Neuronal stem cell (in vitro differentiated cells): Measurements from ENCODE around the gene AK1.

Source experiments
- DNase-seq: peaks from one replicate; pipeline ENCODE4 v3.0.0-alpha.2; 2013; ENCODE audit warnings: low spot score
- H2AFZ ChIP-seq: one replicate; pipeline ENCODE4 v1.6.1; 2013; ENCODE audit warnings: mild to moderate bottlenecking, low read length, inconsistent platforms
- H2AK5ac ChIP-seq: 2 replicates; pipeline ENCODE4 v1.6.1; 2013; ENCODE audit warnings: low read depth, mild to moderate bottlenecking, inconsistent platforms, low read length, moderate library complexity, mixed read lengths
- H2BK120ac ChIP-seq: 2 replicates; pipeline ENCODE4 v1.6.1; 2013; ENCODE audit warnings: low read depth, mild to moderate bottlenecking, inconsistent platforms, low read length, moderate library complexity, mixed read lengths
- H2BK12ac ChIP-seq: one replicate; pipeline ENCODE4 v1.6.1; 2013; ENCODE audit warnings: low read length, inconsistent platforms
- H2BK15ac ChIP-seq: 2 replicates; pipeline ENCODE4 v1.6.1; 2013; ENCODE audit warnings: mild to moderate bottlenecking, low read length, inconsistent platforms, mixed read lengths
- H2BK5ac ChIP-seq: one replicate; pipeline ENCODE4 v1.6.1; 2013; ENCODE audit warnings: inconsistent platforms, mild to moderate bottlenecking, low read length, moderate library complexity
- H3K14ac ChIP-seq: one replicate; pipeline ENCODE4 v1.6.1; 2013; ENCODE audit warnings: low read length, inconsistent platforms
- H3K18ac ChIP-seq: 2 replicates; pipeline ENCODE4 v1.6.1; 2013; ENCODE audit warnings: low read length, inconsistent platforms
- H3K23ac ChIP-seq: 2 replicates; pipeline ENCODE4 v1.6.1; 2013; ENCODE audit warnings: low read depth, mild to moderate bottlenecking, mixed read lengths, low read length, inconsistent platforms; ENCODE audit not compliant: poor library complexity
- H3K27ac ChIP-seq: replicated peaks from 3 replicates; pipeline ENCODE4 v1.5.1; 2013; ENCODE audit warnings: low read length, inconsistent platforms
- H3K27me3 ChIP-seq, 3 experiments: 2 replicates each; pipeline ENCODE4 v1.6.1; 2013; ENCODE audit warnings: low read length in 3 of 3, mild to moderate bottlenecking in 2 of 3, inconsistent platforms in 1 of 3, low read depth in 1 of 3, mixed read lengths in 1 of 3, moderate library complexity in 1 of 3; ENCODE audit not compliant: control insufficient read depth in 3 of 3, insufficient read depth in 3 of 3
- H3K36me3 ChIP-seq, 2 donors: replicated peaks in 1 of 2; 2 replicates each; pipeline ENCODE4 v1.6.1; 2013; ENCODE audit warnings: low read length in 2 of 2; ENCODE audit not compliant: control insufficient read depth in 2 of 2, insufficient read depth in 2 of 2
- H3K4ac ChIP-seq: 2 replicates; pipeline ENCODE4 v1.6.1; 2013; ENCODE audit warnings: inconsistent platforms, mild to moderate bottlenecking, low read length, moderate library complexity
- H3K4me1 ChIP-seq, 2 donors: 1 replicate in 1 of 2; 2 replicates in 1 of 2; pipeline ENCODE4 v1.6.1; 2013; ENCODE audit warnings: low read length in 2 of 2, low read depth in 1 of 2; ENCODE audit not compliant: control insufficient read depth in 2 of 2, insufficient read depth in 1 of 2
- H3K4me2 ChIP-seq: one replicate; pipeline ENCODE4 v1.6.1; 2013; ENCODE audit warnings: mild to moderate bottlenecking, low read length, inconsistent platforms; ENCODE audit not compliant: insufficient read depth, poor library complexity, severe bottlenecking
- H3K4me3 ChIP-seq, 2 donors: 2 replicates each; pipeline ENCODE4 v1.5.1; 2013; ENCODE audit warnings: low read length in 2 of 2, mild to moderate bottlenecking in 2 of 2, inconsistent platforms in 1 of 2, moderate library complexity in 1 of 2
- H3K79me1 ChIP-seq: one replicate; pipeline ENCODE4 v1.6.1; 2013; ENCODE audit warnings: low read depth, mild to moderate bottlenecking, inconsistent platforms, low read length, moderate library complexity
- H3K9ac ChIP-seq: one replicate; pipeline ENCODE4 v1.6.1; 2013; ENCODE audit warnings: mild to moderate bottlenecking, low read depth, low read length, inconsistent platforms; ENCODE audit not compliant: poor library complexity
- H3K9me3 ChIP-seq, 2 donors: replicated peaks in 1 of 2; 2 replicates each; pipeline versions ENCODE3 to v1.6.1; 2013; ENCODE audit warnings: low read length in 2 of 2, mild to moderate bottlenecking in 2 of 2, inconsistent platforms in 1 of 2, low read depth in 1 of 2, mixed read lengths in 1 of 2, moderate library complexity in 1 of 2; ENCODE audit not compliant: control insufficient read depth in 2 of 2, insufficient read depth in 1 of 2
- H4K8ac ChIP-seq: one replicate; pipeline ENCODE4 v1.6.1; 2013; ENCODE audit warnings: low read depth, mild to moderate bottlenecking, inconsistent platforms, low read length, moderate library complexity
- H4K91ac ChIP-seq: one replicate; pipeline ENCODE4 v1.6.1; 2013; ENCODE audit warnings: low read length, low read depth, mild to moderate bottlenecking, inconsistent platforms; ENCODE audit not compliant: poor library complexity
- WGBS, 2 donors: extraction: QIAGEN DNeasy Blood & Tissue Kit; methylation state at CpG; one replicate each; pipeline ENCODE4 v1.1.7; 2013; ENCODE audit warnings: missing lambda C conversion rate in 2 of 2, mixed read lengths in 1 of 2; ENCODE audit not compliant: insufficient read length in 2 of 2, insufficient replicate concordance in 1 of 2; ENCODE audit errors: extremely low coverage in 2 of 2; 5-methylcytosine and 5-hydroxymethylcytosine counted together

The AK1 gene

DNA sequence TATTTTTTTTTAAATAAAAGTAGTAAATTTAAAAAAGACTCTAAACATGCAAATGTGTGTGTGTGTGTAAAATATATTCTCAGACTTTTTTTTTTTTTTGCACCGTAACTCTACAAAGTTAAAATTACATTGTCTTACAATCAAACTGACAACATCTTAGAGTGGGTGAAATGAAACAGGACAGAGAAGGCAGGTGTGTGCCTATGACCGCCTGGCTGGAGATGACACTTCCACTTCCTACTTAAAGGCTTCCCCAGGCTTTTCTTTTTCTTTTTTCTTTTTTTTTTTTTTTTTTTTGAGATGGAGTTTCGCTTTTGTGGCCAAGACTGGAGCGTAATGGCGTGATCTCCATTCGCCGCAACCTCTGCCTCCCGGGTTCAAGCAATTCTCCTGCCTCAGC is 2.7 kb upstream of the AK1 start:
- Histone ChIP-seq H2AK5ac (no peak overlapping the region), H3K27ac (no peak overlapping the region), H4K8ac (no peak overlapping the region), H4K91ac (no peak overlapping the region), H2AFZ (no peak overlapping the region), H3K79me1 (peaks cover 5% of the 10 kb centered on the region), H2BK15ac (no peak overlapping the region), H2BK12ac (no peak overlapping the region), H3K14ac (no peak overlapping the region), H3K18ac (no peak overlapping the region), H3K36me3 (no peaks in the 10 kb centered on the region), H2BK120ac (no peak overlapping the region), H3K27me3 (no peaks in the 10 kb centered on the region), H3K4me3 (no peak overlapping the region), H3K4ac (no peak overlapping the region), H2BK5ac (no peak overlapping the region), H3K9ac (no peak overlapping the region), H3K4me2 (no peak overlapping the region), H3K9me3 (no peaks in the 10 kb centered on the region), H3K23ac (no peak overlapping the region), H3K4me1 (peaks cover 12 to 22% of the 10 kb centered on the region in 2 donors)
- no CpG with 5 or more reads among the region's 8 CpGs for WGBS, 2 donors
- no peak for DNase-seq

DNA sequence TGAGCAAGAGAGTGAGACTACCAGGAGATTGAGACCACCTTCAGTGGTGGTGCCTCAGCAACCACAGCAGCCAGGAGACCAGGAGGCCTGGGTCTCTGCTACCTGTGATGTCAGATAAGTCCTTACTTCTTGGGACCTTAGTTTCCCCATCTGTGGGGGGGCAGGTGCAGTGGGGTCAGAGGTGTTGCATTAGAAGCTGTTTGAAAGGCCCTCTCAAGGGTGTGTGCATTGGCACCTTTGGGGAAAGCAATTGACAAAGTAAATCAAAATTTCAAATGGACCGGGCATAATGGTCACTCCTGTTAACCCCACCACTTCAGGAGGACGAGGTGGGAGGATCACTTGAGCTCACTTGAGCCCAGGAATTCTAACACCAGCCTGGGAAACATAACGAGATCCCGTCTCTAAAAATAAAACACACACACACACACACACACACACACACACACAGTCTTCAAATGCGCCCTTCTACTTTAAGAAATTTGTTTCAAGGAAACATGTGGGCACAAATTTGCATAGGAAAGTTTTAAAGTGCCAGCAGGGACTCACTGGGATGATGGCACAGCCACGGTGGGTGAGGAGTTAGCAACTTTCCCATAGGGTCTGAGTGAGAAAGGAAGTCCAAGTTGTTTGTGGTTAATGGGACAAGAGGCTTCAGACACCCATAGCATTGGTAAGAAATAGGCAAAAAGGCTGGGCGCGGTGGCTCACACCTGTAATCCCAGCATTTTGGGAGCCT is 1.3 kb upstream of the AK1 start:
- Histone ChIP-seq H3K27ac (no peak overlapping the region), H2AFZ (no peak overlapping the region), H3K27me3 (no peaks in the 10 kb centered on the region), H3K23ac (no peak overlapping the region), H3K9ac (no peak overlapping the region), H3K4ac (no peak overlapping the region), H3K4me2 (no peak overlapping the region), H3K9me3 (no peaks in the 10 kb centered on the region), H4K8ac (no peak overlapping the region), H3K4me1 (peaks cover 12 to 35% of the 10 kb centered on the region in 2 donors), H3K4me3 (no peak overlapping the region), H2BK5ac (no peak overlapping the region), H2AK5ac (no peak overlapping the region), H2BK120ac (no peak overlapping the region), H3K36me3 (no peaks in the 10 kb centered on the region), H3K18ac (no peak overlapping the region), H2BK12ac (no peak overlapping the region), H4K91ac (no peak overlapping the region), H3K79me1 (peaks cover 5% of the 10 kb centered on the region), H2BK15ac (no peak overlapping the region), H3K14ac (no peak overlapping the region)
- no peak for DNase-seq
- no CpG with 5 or more reads among the region's 8 CpGs for WGBS, 2 donors

DNA sequence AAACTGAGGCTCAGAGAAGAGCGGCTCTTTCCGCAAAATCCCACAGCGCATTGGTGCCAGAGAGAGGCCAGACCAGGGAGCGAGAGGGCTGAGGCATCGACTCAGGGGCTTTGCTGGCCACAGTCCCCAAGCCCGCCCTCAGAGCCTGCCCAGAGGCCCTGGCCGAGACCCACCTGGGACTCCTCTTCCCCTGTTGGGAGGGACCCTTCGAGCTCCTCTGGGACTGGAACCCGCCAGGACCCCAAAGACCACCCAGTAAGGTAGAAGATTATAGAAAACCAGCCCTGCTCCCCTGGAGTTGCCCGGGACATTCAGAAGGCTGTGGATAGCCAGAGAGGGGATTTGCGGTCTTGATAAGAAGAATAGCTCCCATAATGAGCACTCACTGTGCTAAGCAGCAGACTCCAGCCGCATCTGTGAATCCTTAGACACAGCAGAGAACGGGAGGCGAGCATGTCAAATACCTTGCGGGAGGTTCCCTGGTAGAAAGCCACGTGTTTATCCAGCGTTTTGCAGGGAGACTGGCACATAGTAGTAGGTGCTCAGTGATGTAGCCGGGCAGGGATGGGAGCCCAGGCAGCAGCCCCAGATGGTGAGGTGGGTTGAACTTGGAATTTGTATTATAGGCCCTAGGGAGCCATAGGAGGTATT is 651 bp upstream of the AK1 start:
- no peak overlapping the region for H2BK5ac ChIP-seq
- no peak overlapping the region for H3K4ac ChIP-seq
- no peak overlapping the region for H2BK15ac ChIP-seq
- no CpG with 5 or more reads among the region's 18 CpGs for WGBS, 2 donors
- H2BK120ac ChIP-seq: peak overlapping the region; percentile 29
- peak overlapping the region; percentile 83 for H3K9ac ChIP-seq
- H3K27me3 ChIP-seq: no peaks in the 10 kb centered on the region
- H4K91ac ChIP-seq: no peak overlapping the region
- H3K27ac ChIP-seq: no peak overlapping the region
- peak overlapping the region; percentile 76 for H3K4me2 ChIP-seq
- no peak overlapping the region for H3K23ac ChIP-seq
- no peaks in the 10 kb centered on the region for H3K9me3 ChIP-seq
- H3K4me3 ChIP-seq: peak overlapping the region; percentile 50 to 76
- H3K14ac ChIP-seq: no peak overlapping the region
- peak overlapping the region; percentile 68 for H3K18ac ChIP-seq
- H2AFZ ChIP-seq: peak overlapping the region; percentile 96
- peaks cover 15 to 41% of the 10 kb centered on the region in 2 donors for H3K4me1 ChIP-seq
- no peak overlapping the region for H4K8ac ChIP-seq
- no peak overlapping the region for H2BK12ac ChIP-seq
- H3K36me3 ChIP-seq: no peaks in the 10 kb centered on the region
- DNase-seq: peak; percentile 46
- no peak overlapping the region for H2AK5ac ChIP-seq
- peaks cover 5% of the 10 kb centered on the region for H3K79me1 ChIP-seq

DNA sequence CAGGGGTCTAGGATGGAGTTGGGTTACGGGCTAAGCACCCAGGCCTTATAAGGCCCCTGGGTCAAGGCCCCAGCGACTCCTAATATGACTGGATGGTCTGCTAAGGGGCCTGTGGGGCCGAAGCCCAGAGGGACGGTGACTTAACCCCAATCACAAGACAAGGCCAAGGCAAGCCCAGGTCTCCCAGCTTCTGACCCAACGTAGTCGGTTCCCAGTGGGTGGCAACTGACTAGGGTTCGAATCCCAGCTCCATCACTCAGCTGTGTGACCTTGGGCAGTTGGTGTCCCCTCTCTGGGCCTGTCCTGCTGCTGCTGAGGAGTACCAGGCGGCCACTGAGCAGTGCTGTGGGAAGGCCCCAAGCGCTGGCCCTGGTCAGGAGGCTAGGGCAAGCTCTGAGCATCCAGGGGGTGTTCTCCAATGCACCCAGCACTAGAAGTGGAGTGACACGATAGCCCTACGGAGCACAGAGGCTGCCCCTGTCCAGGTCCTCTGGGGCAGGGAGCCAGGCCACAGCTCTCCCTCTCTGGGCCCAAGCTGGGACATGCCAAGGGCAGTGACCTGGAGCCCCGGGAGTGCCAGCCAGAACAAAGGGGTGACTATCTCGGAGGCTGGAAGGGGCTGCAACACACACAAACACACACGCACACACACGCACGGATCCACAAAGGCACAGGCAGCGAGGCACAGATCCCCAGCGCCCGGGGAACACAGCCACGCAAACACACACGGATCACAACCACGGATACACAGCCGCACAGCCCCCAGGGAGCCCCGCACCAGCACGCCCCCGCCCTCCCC is 512 bp downstream of the AK1 start:
- H3K27ac ChIP-seq: no peak overlapping the region
- H2BK12ac ChIP-seq: peak overlapping the region; percentile 23
- peak overlapping the region; percentile 96 for H2AFZ ChIP-seq
- H3K4me3 ChIP-seq: peak overlapping the region; percentile 50 to 79
- H3K9me3 ChIP-seq: no peaks in the 10 kb centered on the region
- peaks cover 5% of the 10 kb centered on the region for H3K79me1 ChIP-seq
- H4K91ac ChIP-seq: peak overlapping the region; percentile 68
- peak overlapping the region; percentile 26 for H2BK5ac ChIP-seq
- H3K27me3 ChIP-seq: no peaks in the 10 kb centered on the region
- peak overlapping the region; percentile 64 for H3K14ac ChIP-seq
- peak overlapping the region; percentile 95 for H3K18ac ChIP-seq
- no peak for DNase-seq
- H3K4me1 ChIP-seq: peaks cover 15 to 48% of the 10 kb centered on the region in 2 donors
- H2BK15ac ChIP-seq: peak overlapping the region; percentile 19
- peak overlapping the region; percentile 83 for H3K9ac ChIP-seq
- peak overlapping the region; percentile 29 for H2BK120ac ChIP-seq
- H3K23ac ChIP-seq: peak overlapping the region; percentile 75
- no CpG with 5 or more reads among the region's 26 CpGs for WGBS, 2 donors
- H2AK5ac ChIP-seq: peak overlapping the region; percentile 91
- no peaks in the 10 kb centered on the region for H3K36me3 ChIP-seq
- no peak overlapping the region for H3K4ac ChIP-seq
- no peak overlapping the region for H4K8ac ChIP-seq
- H3K4me2 ChIP-seq: peak overlapping the region; percentile 76
